ENCODE results near the gene LGR6. TPM values are rescaled to one million over a fixed set of nuclear protein-coding genes. Genes with fewer than 3 reads are reported as not detected.

The LGR6 gene
- total RNA-seq, 1 experiment from 2014 or later, result not detected

GRCh38 chr1:202288177-202288576 lies 94.6 kb downstream of the LGR6 start:
- no peak for DNase-seq (ENCODE audit: low spot score)

DNA sequence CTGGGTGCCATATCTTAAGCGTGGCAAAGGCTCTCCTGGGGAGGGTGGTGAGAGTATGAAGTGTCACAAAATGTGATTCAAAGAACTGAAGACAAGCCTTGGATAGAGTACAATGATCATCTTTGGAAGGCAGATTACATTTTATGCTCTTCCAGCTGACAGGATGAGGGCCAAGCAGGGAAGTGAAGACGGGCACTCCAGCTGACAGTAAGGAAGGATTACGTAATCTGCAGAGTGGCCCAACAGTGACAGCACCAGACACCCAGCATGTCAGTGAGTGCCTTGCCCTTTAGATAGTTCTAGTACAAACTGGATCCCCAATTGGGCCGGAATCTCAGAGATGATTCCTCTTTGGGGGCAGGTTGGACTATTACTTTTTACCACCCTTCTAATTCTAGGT lies 95.4 kb downstream of the LGR6 start:
- DNase-seq (ENCODE audit: low spot score), result no peak

GRCh38 chr1:202291001-202291400 lies 97.4 kb downstream of the LGR6 start:
- DNase-seq (ENCODE audit: low spot score), result no peak

DNA sequence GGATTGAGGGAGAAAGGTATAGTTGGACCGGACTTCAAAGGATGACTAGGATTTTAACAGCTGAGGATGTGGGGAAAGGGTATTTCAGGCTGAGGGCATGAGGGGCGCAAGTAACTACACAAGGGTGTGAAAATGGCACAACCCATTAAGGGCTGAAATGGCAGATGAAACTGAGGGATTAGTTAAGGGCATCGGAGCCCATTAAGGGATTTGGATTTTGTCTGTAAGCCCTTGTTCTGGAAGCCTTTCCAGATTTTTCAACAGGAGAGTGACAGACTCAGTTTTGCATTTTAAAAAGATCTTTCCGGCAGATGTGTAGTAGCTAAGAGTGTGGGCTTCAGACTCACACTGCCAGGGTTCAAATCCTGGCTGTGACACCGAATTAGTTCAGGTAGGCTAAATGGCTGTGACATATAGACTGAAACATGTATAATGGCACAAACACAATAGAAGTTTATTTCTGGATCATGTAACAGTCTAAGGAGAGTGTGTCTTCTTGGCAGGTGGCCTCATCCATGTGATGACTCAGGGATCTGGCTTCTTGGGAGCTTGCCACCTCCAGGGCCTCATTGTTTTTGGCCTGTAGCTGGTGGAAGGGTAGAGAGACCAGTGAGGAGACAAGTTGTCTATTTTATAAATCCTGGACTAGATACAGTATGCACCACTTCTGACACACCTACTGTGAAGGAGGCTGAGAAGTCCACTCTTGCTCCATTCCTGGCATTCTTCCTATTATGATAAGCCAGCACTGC lies 98.5 kb downstream of the LGR6 start:
- peak; percentile 76 for DNase-seq (ENCODE audit: low spot score)

- DNase-seq (ENCODE audit: low spot score), result no peak
These were observed 99.2 kb downstream of the LGR6 start for GRCh38 chr1:202292773-202293172.

GRCh38 chr1:202293569-202293968 lies 100.0 kb downstream of the LGR6 start:
- no peak for DNase-seq (ENCODE audit: low spot score)

- DNase-seq (ENCODE audit: low spot score), result no peak
These were observed 108.6 kb downstream of the LGR6 start for GRCh38 chr1:202302166-202302565.

- DNase-seq (ENCODE audit: low spot score), result no peak
These were observed 110.8 kb downstream of the LGR6 start for GRCh38 chr1:202304375-202304774.

DNA sequence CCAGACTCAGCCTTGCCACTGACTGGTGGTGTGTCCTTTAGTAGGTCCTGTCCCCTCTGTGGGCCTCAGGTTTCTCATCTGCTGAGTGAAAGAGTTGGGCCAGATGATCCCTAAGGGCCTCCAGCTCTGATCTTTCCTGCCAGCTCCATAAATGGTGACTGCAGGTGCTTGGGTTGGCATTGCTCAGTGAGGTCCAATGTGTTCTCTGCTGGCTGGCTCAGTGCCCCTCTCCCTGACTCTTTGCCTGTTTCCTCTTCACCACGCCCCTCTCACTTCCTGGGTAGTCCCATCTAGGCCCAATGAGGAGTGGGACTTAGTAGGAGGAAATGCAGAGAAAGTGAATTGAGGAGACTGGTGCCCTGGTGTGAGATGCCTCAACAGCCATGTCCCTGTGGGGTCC lies 111.6 kb downstream of the LGR6 start:
- no peak for DNase-seq (ENCODE audit: low spot score)

- DNase-seq (ENCODE audit: low spot score), result no peak
These were observed 113.1 kb downstream of the LGR6 start for GRCh38 chr1:202306535-202307345.

- DNase-seq (ENCODE audit: low spot score), result no peak
These were observed 116.6 kb downstream of the LGR6 start for GRCh38 chr1:202310071-202310725.

DNA sequence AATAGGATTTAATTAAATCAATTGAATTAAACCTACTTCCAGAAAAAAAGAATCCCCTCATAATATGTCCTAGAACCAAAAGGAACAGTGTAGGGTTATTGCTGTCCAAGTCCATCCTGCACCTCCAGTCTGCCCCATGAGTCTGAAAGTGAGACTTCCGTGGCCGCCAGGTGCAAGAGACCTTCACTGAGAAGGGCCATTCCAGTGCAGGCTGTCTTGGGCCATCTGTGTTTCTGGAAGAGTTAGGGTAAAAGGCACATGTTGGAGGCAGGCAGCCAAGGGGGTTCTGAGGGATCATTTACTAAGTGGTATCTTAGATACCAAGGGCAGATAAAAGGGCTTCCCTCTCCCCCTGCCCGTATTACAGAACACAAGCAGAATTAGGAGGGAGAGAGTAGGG lies 117.1 kb downstream of the LGR6 start:
- DNase-seq (ENCODE audit: low spot score), result no peak

- DNase-seq (ENCODE audit: low spot score), result no peak
These were observed 118.5 kb downstream of the LGR6 start for GRCh38 chr1:202311875-202312635.

DNA sequence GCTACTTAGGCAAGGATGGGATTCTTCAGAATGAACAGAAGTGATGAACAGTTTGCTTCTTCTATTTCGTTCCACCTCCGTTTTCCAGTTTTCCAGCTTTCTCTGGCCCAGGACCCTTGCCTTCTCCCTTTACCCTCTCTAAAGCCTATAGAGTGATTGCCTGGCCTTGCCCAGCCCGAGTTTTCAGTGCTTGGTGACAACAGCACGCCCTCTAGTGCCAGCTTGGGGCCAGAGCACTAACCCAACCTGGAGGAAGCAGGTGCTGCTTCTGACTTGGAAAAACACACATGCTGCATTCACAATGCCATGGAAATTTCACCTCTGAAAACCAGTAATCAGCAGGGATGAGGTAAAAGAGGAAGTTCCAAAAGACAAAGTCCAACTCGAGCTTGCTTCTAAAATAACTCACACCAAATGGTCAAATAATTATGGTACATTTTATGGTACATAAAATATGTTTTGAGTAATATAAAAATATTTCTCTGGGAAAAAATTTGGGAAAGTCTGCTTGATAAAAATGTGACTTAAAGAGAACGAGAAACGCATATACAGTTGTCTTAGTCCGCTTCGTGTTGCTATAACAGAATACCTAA lies 122.1 kb downstream of the LGR6 start:
- DNase-seq (ENCODE audit: low spot score), result peak; percentile 66

DNA sequence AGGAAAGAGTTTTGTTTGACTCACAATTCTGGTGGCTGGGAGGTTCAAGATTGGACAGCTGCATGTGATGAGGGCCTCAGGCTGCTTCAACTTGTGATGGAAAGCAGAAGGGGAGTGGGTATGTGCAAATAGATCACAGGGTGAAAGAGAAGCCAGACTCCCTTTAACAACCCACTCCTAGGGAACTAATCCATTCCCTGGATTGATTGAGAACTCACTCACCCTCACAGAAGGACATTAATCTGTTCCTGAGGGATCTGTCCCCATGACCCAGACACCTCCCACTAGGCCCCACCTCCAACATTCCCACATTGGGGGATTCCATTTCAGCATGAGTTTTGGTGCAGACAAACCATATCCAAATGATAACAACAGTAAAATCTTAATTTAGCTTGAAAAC lies 122.6 kb downstream of the LGR6 start:
- DNase-seq (ENCODE audit: low spot score), result no peak

DNA sequence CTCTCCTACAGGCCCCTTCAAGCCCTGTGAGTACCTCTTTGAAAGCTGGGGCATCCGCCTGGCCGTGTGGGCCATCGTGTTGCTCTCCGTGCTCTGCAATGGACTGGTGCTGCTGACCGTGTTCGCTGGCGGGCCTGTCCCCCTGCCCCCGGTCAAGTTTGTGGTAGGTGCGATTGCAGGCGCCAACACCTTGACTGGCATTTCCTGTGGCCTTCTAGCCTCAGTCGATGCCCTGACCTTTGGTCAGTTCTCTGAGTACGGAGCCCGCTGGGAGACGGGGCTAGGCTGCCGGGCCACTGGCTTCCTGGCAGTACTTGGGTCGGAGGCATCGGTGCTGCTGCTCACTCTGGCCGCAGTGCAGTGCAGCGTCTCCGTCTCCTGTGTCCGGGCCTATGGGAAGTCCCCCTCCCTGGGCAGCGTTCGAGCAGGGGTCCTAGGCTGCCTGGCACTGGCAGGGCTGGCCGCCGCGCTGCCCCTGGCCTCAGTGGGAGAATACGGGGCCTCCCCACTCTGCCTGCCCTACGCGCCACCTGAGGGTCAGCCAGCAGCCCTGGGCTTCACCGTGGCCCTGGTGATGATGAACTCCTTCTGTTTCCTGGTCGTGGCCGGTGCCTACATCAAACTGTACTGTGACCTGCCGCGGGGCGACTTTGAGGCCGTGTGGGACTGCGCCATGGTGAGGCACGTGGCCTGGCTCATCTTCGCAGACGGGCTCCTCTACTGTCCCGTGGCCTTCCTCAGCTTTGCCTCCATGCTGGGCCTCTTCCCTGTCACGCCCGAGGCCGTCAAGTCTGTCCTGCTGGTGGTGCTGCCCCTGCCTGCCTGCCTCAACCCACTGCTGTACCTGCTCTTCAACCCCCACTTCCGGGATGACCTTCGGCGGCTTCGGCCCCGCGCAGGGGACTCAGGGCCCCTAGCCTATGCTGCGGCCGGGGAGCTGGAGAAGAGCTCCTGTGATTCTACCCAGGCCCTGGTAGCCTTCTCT lies 124.6 kb downstream of the LGR6 start:
- no peak for DNase-seq (ENCODE audit: low spot score)

- no peak for DNase-seq (ENCODE audit: low spot score)
These were observed 125.9 kb downstream of the LGR6 start for GRCh38 chr1:202319381-202320080.

DNA sequence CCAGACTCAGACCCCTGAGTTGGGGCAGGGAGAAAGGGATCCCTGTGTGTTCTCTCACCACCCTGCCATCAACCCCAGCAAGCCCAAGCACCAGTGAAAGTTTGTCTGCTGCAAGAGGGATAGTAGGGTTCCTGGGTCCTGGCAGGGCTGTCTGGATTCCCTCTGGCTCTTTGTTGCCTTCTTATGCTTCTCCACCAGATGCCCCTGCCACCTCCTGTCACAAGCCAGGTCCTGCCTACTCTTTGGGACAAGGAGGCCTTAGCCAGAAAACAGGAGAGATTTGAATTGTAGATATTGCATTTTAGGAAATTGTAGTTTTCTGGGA lies 126.4 kb downstream of the LGR6 start:
- no peak for DNase-seq (ENCODE audit: low spot score)

- DNase-seq (ENCODE audit: low spot score), result no peak
These were observed 130.1 kb downstream of the LGR6 start for GRCh38 chr1:202323731-202324130.

- no peak for DNase-seq (ENCODE audit: low spot score)
These were observed 131.0 kb downstream of the LGR6 start for GRCh38 chr1:202324646-202325045.

All from H4 (cell line).